ENCODE data around the gene OIT3.
A peak's percentile ranks its signal among the peaks of the same experiment; 100 is the strongest.

OIT3 gene

GRCh38 chr10:72948762-72949161, 55.2 kb downstream of the OIT3 start (continued):
- TF ChIP-seq SP3 (tag by site-specific recombination; IDR thresholded peaks at IDR 0.05), result no peak

GRCh38 chr10:72951760-72952159, 58.2 kb downstream of the OIT3 start:
- Histone ChIP-seq H3K36me3 (ENCODE audit: control insufficient read depth in 2 of 2, insufficient read depth in 1 of 2, low read length in 2 of 2) (no peaks in the 10 kb centered on the region), H3K9me3 (ENCODE audit: control insufficient read depth, insufficient read depth, low read depth, low read length) (no peaks in the 10 kb centered on the region), H3K4me3 (ENCODE audit: low read depth, low read length) (no peak overlapping the region), H3K4me1 (ENCODE audit: control insufficient read depth, insufficient read depth, low read length) (peaks cover 2% of the 10 kb centered on the region; the same call in 1 of the 2 replicates), H3K27ac (ENCODE audit: extremely low read depth, low read depth, low read length) (no peak overlapping the region)
- POLR2A ChIA-PET, result no interaction called here
- CTCF ChIA-PET, result no interaction called here
- TF ChIP-seq ATF2 (tag by site-specific recombination; IDR thresholded peaks at IDR 0.05; ENCODE audit: low read depth) (peak; percentile 63), ZNF112 (tag by site-specific recombination; IDR thresholded peaks at IDR 0.05) (no peak), ZNF239 (tag by site-specific recombination; IDR thresholded peaks at IDR 0.05) (no peak), ZBTB26 (tag by site-specific recombination; optimal IDR thresholded peaks at IDR 0.05) (no peak)

GRCh38 chr10:72952189-72952588, 58.6 kb downstream of the OIT3 start:
- Histone ChIP-seq H3K4me3 (ENCODE audit: low read depth, low read length) (no peak overlapping the region), H3K36me3 (ENCODE audit: control insufficient read depth in 2 of 2, insufficient read depth in 1 of 2, low read length in 2 of 2) (no peaks in the 10 kb centered on the region), H3K9me3 (ENCODE audit: control insufficient read depth, insufficient read depth, low read depth, low read length) (no peaks in the 10 kb centered on the region), H3K27ac (ENCODE audit: extremely low read depth, low read depth, low read length) (no peak overlapping the region), H3K4me1 (ENCODE audit: control insufficient read depth, insufficient read depth, low read length) (peaks cover 2% of the 10 kb centered on the region; the same call in 1 of the 2 replicates)
- TF ChIP-seq ZNF513 (tag by site-specific recombination; IDR thresholded peaks at IDR 0.05) (no peak), ZNF692 (tag by site-specific recombination; IDR thresholded peaks at IDR 0.05) (no peak), ZEB2 (tag by site-specific recombination; IDR thresholded peaks at IDR 0.05) (no peak), ZNF621 (tag by site-specific recombination; IDR thresholded peaks at IDR 0.05) (no peak), ZNF211 (tag by site-specific recombination; IDR thresholded peaks at IDR 0.05; ENCODE audit: low read depth) (no peak), ZBTB1 (tag by site-specific recombination; IDR thresholded peaks at IDR 0.05) (no peak), ZSCAN16 (tag by site-specific recombination; IDR thresholded peaks at IDR 0.05) (no peak), ZSCAN18 (tag by site-specific recombination; IDR thresholded peaks at IDR 0.05) (no peak), ZNF121 (tag by site-specific recombination; IDR thresholded peaks at IDR 0.05) (no peak), ZNF544 (tag by site-specific recombination; IDR thresholded peaks at IDR 0.05) (no peak), ZNF521 (tag by site-specific recombination; IDR thresholded peaks at IDR 0.05) (no peak), ZNF426 (tag by site-specific recombination; IDR thresholded peaks at IDR 0.05) (no peak), IKZF3 (tag by site-specific recombination; IDR thresholded peaks at IDR 0.05) (no peak), ZNF19 (tag by site-specific recombination; IDR thresholded peaks at IDR 0.05; ENCODE audit: low read depth) (no peak), ZBTB48 (tag by site-specific recombination; IDR thresholded peaks at IDR 0.05) (no peak), SALL2 (tag by site-specific recombination; IDR thresholded peaks at IDR 0.05; ENCODE audit: borderline replicate concordance) (no peak), ZNF26 (tag by site-specific recombination; IDR thresholded peaks at IDR 0.05) (no peak), ZNF510 (tag by site-specific recombination; IDR thresholded peaks at IDR 0.05; ENCODE audit: insufficient replicate concordance) (no peak), ZNF548 (tag by site-specific recombination; IDR thresholded peaks at IDR 0.05) (no peak)
- POLR2A ChIA-PET, result no interaction called here
- CTCF ChIA-PET, result no interaction called here
